HAP-1 (cell line): Measurements from ENCODE around the gene TFAP2E.

Experiments
- DNase-seq, 2 experiments: peaks; one replicate each; pipeline ENCODE4 v3.0.0-alpha.2; 2016 to 2020; ENCODE audit warnings: low spot score in 2 of 2
- H3K27me3 ChIP-seq: fragments of 250-450 bp; sonication (Bioruptor Pico); 2 replicates; pipeline ENCODE4 v1.5.1; 2020; ENCODE audit warnings: low read depth, mild to moderate bottlenecking, moderate library complexity
- H3K36me3 ChIP-seq: fragments of 250-450 bp; sonication (Bioruptor Pico); replicated peaks from 2 replicates; pipeline ENCODE4 v1.5.1; 2020; ENCODE audit warnings: mild to moderate bottlenecking
- H3K4me1 ChIP-seq: fragments of 250-450 bp; sonication (Bioruptor Pico); 2 replicates; pipeline ENCODE4 v1.5.1; 2020; ENCODE audit warnings: mild to moderate bottlenecking
- H3K4me3 ChIP-seq: fragments of 250-450 bp; sonication (Bioruptor Pico); 2 replicates; pipeline ENCODE4 v1.5.1; 2020; ENCODE audit warnings: mild to moderate bottlenecking, moderate library complexity
- H3K9me3 ChIP-seq: fragments of 250-450 bp; sonication (Bioruptor Pico); 2 replicates; pipeline ENCODE4 v1.5.1; 2020; ENCODE audit warnings: mild to moderate bottlenecking, moderate library complexity
- in situ Hi-C: fragments of 300-500 bp; cut with MboI; formaldehyde crosslinking; loops from 3 replicates; pipeline ENCODE4 v1.14.3; 2020; ENCODE audit warnings: low sequenced_read_pairs, inconsistent platforms, mixed read lengths

TFAP2E gene

GRCh38 chr1:35546614-35547013 is 26.5 kb upstream of the TFAP2E start:
- Histone ChIP-seq H3K27me3 (no peaks in the 10 kb centered on the region), H3K36me3 (peaks cover 43% of the 10 kb centered on the region), H3K4me1 (peaks cover 11% of the 10 kb centered on the region), H3K4me3 (no peak overlapping the region), H3K9me3 (no peaks in the 10 kb centered on the region)
- in situ Hi-C loops, result no loop called here
- no peak for DNase-seq

- in situ Hi-C loops, result no loop called here
- no peak for DNase-seq
- Histone ChIP-seq H3K4me3 (no peak overlapping the region), H3K27me3 (no peaks in the 10 kb centered on the region), H3K9me3 (no peaks in the 10 kb centered on the region), H3K4me1 (peaks cover 31% of the 10 kb centered on the region), H3K36me3 (peaks cover 33% of the 10 kb centered on the region)
These were observed 19.3 kb upstream of the TFAP2E start for GRCh38 chr1:35553851-35554250.

DNA sequence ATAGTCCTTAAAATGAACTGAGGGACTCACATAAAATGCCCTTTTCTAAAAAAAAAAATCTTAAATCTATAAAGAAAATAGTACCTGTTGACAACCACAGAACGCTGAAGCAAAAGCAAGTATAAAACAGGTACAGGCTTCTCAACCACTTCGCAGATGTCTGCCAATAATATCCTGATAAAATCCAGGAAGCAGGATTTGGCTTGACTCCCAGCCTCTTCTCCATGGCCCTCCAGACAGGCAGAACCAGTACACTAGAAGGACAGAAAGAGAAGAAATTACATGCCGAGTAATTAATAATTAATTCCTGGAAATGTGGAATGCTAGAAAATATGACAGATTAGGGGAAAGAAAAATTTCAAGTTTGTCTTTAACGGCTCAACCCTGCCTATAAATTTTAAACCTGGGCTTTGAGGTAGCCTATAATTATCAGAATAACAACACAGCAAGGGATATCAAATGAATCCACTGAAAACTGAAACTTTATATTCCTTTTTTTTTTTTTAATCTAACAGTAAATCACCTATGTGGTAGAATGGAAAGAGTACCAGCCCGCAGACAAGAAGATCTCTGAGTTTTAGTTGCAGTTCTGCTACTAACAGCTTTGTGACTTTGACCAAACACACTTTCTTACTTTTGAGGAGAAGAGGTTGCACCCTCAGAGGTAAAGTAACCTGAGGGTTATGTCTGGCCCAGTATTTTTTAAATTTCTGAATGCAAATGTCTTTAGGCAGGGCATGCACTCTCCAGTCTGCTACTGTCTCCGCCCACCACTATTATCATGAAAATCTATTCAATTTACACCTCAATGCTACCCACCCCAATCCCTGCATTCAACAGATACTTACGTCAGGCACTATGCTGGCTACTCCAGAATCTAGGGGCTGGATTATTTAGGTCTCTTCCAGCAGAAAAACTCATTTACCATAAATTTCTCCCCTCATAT is 18.6 kb upstream of the TFAP2E start:
- Histone ChIP-seq H3K36me3 (peaks cover 28% of the 10 kb centered on the region), H3K27me3 (no peaks in the 10 kb centered on the region), H3K4me1 (peaks cover 31% of the 10 kb centered on the region), H3K4me3 (peak overlapping the region; percentile 98), H3K9me3 (no peaks in the 10 kb centered on the region)
- in situ Hi-C loops, result no loop called here
- DNase-seq, result peak; percentile 75 to 98

DNA sequence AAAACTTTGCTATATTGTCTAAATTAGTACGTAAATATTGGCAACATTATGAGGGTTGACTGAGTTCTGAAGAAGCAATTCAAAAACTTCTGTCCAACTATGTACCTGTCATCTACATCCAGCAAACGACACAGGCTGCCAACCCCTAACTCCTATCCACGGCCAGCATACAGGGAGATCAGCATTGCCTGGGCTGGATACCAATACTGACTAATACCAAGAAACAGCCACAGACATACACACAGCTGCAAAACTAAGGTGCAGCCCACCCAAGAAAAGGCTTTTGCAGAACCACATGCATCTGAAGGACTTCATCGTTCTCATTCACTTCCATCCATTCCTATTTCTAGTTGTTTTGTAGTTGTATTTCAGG is 17.9 kb upstream of the TFAP2E start:
- DNase-seq, result peak in 1 of 2 experiments; percentile 62
- Histone ChIP-seq H3K4me1 (peaks cover 31% of the 10 kb centered on the region), H3K4me3 (peak overlapping the region; percentile 98), H3K27me3 (no peaks in the 10 kb centered on the region), H3K36me3 (peaks cover 22% of the 10 kb centered on the region), H3K9me3 (no peaks in the 10 kb centered on the region)
- in situ Hi-C loops, result no loop called here

DNA sequence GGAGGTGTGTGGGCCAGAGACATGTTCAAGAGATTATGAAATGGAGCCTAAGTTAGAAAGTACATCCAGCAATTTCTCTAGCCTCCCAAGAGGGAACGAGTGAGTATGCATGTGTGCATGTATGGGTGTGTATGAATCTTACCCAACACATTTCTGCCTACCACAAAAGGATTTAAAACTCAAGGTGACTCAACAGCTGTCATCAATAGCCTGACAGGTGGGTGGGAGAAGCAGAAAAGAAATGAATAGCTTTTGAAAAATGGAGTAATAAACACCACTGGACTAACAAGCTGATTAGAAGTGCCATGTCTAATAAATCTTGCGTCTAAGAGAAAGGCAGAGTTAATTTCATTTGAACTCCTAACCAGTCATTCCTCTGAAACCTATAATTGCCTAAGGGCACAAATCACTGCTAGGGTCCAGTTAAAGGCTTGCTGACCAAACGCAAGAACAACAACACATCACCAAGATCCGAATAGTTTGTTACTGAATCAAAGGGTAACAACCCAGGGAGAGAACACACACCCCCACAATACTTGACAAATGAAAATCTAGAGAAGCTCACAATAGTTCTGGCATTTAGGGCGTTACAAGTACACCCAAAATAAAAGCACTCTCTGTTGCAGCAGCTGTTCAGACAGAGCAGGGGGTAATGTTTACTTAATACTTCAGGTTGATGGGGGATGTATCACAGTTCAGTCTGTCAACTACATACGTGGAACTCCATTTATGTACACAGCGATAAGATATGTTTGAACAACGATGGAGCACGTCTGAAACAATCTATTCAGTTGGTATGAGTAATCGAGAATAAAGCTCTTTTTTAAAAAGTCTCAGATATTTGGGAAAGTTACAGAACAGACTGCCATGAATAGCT is 17.3 kb upstream of the TFAP2E start:
- Histone ChIP-seq H3K36me3 (peaks cover 23% of the 10 kb centered on the region), H3K4me1 (peaks cover 31% of the 10 kb centered on the region), H3K27me3 (no peaks in the 10 kb centered on the region), H3K9me3 (no peaks in the 10 kb centered on the region), H3K4me3 (peak overlapping the region; percentile 98)
- in situ Hi-C loops, result no loop called here
- DNase-seq, result peak in 1 of 2 experiments; percentile 31

GRCh38 chr1:35556484-35557117 is 16.5 kb upstream of the TFAP2E start:
- Histone ChIP-seq H3K4me3 (peak overlapping the region; percentile 98), H3K9me3 (no peaks in the 10 kb centered on the region), H3K36me3 (peaks cover 18% of the 10 kb centered on the region), H3K4me1 (peaks cover 31% of the 10 kb centered on the region), H3K27me3 (no peaks in the 10 kb centered on the region)
- in situ Hi-C loops, result no loop called here
- DNase-seq, result no peak

GRCh38 chr1:35557118-35557610 is 15.9 kb upstream of the TFAP2E start, which contains the start of gene KIAA0319L:
Gene KIAA0319L, minus strand, starts transcription at chr1:35557403. Its CDS starts 2,912 bp downstream, at chr1:35554491.
- peak within 1 kb of the TSS; percentile 98 for H3K4me3 ChIP-seq
- DNase-seq, result peak; percentile 86 to 92

GRCh38 chr1:35557611-35558373 is 15.3 kb upstream of the TFAP2E start, which contains the start of gene NCDN:
Gene NCDN, plus strand, starts transcription at chr1:35557799. Its CDS starts 392 bp downstream, at chr1:35558191.
- Histone ChIP-seq H3K4me1 (peaks cover 31% of the 10 kb centered on the region), H3K4me3 (peak within 1 kb of the TSS; percentile 98), H3K9me3 (no peaks in the 10 kb centered on the region), H3K27me3 (no peaks in the 10 kb centered on the region), H3K36me3 (peaks cover 23% of the 10 kb centered on the region)
- in situ Hi-C loops, result no loop called here
- peak; percentile 96 to 98 for DNase-seq

More at GRCh38 chr1:35557118-35557610, 15.9 kb upstream of the TFAP2E start, which contains the start of gene KIAA0319L:
- no peaks in the 10 kb centered on the region for H3K9me3 ChIP-seq
- in situ Hi-C loops, result no loop called here
- H3K36me3 ChIP-seq, result peaks cover 18% of the 10 kb centered on the region
- no peaks in the 10 kb centered on the region for H3K27me3 ChIP-seq
- peaks cover 31% of the 10 kb centered on the region for H3K4me1 ChIP-seq

DNA sequence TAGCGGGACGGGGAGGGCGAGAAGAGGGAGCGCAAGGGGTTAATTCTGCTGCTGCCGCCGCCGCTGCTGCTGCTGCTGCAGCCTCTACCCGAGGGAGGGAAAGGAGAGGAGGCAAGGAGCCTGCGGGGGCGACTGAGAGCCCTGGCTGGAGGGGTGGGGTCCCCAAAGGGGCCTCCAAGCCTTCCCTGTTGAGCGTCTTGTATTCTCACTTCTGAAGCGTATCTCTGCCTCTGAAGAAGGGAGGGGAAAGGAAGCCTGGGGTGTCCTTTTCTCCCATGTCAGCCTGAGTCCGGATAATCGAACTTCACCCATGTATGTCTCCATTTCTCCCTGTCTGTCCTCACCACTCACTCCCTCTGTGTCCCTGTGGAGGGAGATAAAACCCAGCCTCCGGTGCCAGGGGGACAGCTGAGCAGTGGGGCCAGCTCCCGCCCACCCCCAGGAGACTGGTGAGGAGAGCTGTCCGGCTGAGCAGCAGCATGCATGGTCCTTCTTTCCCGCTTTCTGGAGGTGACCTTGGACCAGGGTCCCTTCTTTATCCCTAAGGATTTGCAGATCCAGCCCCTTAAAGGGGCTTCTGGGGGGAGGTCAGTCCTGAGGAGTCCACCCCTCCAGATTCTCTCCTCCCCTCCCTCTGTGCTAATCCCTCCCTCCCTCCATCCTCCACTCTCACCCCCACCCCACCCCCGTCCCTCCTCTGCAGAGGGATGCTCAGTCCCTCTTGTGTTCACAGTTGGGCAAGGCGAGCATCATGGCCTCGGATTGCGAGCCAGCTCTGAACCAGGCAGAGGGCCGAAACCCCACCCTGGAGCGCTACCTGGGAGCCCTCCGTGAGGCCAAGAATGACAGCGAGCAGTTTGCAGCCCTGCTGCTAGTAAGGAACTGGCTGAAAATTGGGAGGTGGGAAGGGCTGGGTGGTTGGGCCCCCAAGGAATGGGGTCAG is 14.5 kb upstream of the TFAP2E start:
- in situ Hi-C loops, result no loop called here
- peaks cover 22% of the 10 kb centered on the region for H3K36me3 ChIP-seq
- H3K4me3 ChIP-seq, result peak overlapping the region; percentile 98
- DNase-seq, result peak; percentile 38 to 66
- peaks cover 27% of the 10 kb centered on the region for H3K4me1 ChIP-seq
- no peaks in the 10 kb centered on the region for H3K27me3 ChIP-seq
- no peaks in the 10 kb centered on the region for H3K9me3 ChIP-seq

- Histone ChIP-seq H3K9me3 (no peaks in the 10 kb centered on the region), H3K36me3 (peaks cover 20% of the 10 kb centered on the region), H3K4me3 (no peak overlapping the region), H3K4me1 (peaks cover 19% of the 10 kb centered on the region), H3K27me3 (no peaks in the 10 kb centered on the region)
- DNase-seq, result no peak
- in situ Hi-C loops, result no loop called here
These were observed 13.7 kb upstream of the TFAP2E start for GRCh38 chr1:35559317-35559944.
